GM12873 (cell line): ENCODE measurements around the gene PTMS.

Source experiments
- CTCF ChIP-seq: IDR thresholded peaks from 2 replicates; pipeline ENCODE4 v1.5.1; 2012; ENCODE audit warnings: low read depth, mild to moderate bottlenecking, moderate library complexity, low read length, control low read depth; ENCODE audit not compliant: insufficient read depth; ENCODE audit errors: missing control alignments

Gene PTMS

GRCh38 chr12:6799147-6799546, 33.0 kb downstream of the PTMS start:
- TF ChIP-seq CTCF, result no peak

GRCh38 chr12:6807170-6807569, 41.0 kb downstream of the PTMS start:
- no peak for TF ChIP-seq CTCF

GRCh38 chr12:6809056-6809455, 42.9 kb downstream of the PTMS start:
- no peak for TF ChIP-seq CTCF

- TF ChIP-seq CTCF, result no peak
Measured at GRCh38 chr12:6810758-6811157, 44.6 kb downstream of the PTMS start.

GRCh38 chr12:6813363-6813762, 47.2 kb downstream of the PTMS start:
- TF ChIP-seq CTCF, result no peak

GRCh38 chr12:6816598-6816997, 50.4 kb downstream of the PTMS start:
- TF ChIP-seq CTCF, result no peak

- no peak for TF ChIP-seq CTCF
Measured at GRCh38 chr12:6817098-6817497, 50.9 kb downstream of the PTMS start.
